IPS-18c (cell line): ENCODE data around the gene STXBP6.
"Not testable (repeated sequence)": the region's sequence is repeated elsewhere in the genome, so short reads cannot be mapped to it uniquely, and the experiment has no call there.

Experiments used
- H3K4me3 ChIP-seq: 2 replicates; pipeline ENCODE4 v1.7.0; 2013; ENCODE audit warnings: low read depth, mild to moderate bottlenecking, low read length, moderate library complexity; ENCODE audit not compliant: insufficient read depth
- H3K9me3 ChIP-seq: one replicate; pipeline ENCODE4 v1.6.1; 2013; ENCODE audit warnings: mild to moderate bottlenecking, low read length, moderate library complexity; ENCODE audit not compliant: control insufficient read depth, insufficient read depth

Gene STXBP6

DNA sequence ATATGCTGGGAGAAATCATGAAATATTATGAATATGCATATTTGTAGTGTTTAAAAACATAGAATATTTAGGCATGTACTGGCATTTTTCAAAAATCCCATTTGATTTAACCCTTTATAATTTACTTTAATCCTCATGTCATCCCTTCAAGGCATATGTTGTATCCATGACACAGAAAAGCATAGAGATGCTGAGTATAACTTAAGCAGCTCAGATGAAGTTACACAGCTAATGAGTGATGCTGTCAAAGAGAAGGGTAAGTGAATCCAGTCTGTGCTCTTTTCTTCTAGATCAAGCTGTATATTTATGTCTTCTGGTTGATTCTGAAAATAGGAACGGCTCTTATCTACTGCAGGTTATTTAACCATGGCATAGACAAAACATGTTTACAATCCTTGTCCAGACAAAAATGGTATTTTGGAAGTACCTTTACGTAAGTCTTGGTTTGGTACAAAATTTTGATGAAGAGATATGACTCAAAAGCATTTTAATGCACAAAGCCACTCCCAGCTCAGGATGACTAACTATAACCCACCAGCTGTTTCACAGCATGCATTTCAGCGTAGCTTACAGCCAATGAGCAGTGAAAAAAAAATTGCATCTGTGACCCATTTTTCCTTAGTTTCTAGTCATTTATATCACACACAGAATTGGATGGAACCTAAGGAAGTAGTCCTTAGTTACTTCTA is 201.7 kb downstream of the STXBP6 start:
- no peak overlapping the region for H3K4me3 ChIP-seq

DNA sequence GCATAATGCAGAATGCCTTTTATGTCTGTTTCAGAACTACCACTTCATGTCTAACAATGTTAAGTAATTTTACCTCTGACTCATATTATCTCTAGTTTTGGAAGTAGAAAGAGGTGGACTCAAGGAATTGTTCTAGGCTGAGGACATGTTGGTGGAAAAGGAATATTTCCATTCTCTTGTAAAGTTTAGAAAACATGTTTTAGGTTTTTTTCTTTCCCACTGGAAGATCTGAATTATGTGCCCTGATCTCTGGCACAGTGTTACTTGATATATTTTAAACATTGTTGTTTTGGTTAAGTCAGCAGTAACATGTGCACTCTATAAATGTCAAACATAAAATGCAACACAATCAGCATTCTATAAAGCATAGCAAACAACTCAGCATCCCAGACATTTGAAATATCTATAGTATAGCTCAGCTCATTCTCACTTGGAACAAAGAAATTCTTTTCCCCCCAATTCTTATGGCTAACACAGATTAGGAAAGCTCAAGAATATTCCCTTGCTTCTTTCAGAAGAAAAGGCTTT is 202.3 kb downstream of the STXBP6 start:
- H3K4me3 ChIP-seq: no peak overlapping the region
- no peaks in the 10 kb centered on the region for H3K9me3 ChIP-seq

More for the DNA sequence above, 201.7 kb downstream of the STXBP6 start:
- H3K9me3 ChIP-seq: no peaks in the 10 kb centered on the region

DNA sequence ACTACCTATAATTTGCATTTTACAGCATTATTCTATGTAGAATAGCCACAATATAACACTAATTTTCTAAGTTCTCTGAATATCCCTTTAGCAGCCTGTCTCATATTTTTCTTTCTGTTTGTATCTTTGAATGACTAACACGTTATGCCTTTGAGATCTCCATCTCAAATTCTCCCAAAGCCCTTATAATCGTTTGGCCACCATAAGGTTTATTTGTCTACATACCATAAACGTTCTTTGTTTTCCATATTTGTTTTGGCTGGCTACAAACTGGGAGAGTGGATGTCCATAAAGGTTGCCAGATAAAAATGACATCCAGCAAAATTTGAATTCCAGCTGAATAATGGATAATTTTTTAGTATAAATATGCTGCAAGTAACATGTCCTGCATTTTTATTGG is 203.7 kb downstream of the STXBP6 start:
- Histone ChIP-seq H3K4me3 (no peak overlapping the region), H3K9me3 (no peaks in the 10 kb centered on the region)

GRCh38 chr14:24845851-24846250 is 204.1 kb downstream of the STXBP6 start:
- no peak overlapping the region for H3K4me3 ChIP-seq
- no peaks in the 10 kb centered on the region for H3K9me3 ChIP-seq

- Histone ChIP-seq H3K9me3 (no peaks in the 10 kb centered on the region), H3K4me3 (no peak overlapping the region)
Observed at GRCh38 chr14:24844011-24844410, 205.9 kb downstream of the STXBP6 start.

GRCh38 chr14:24843494-24843893 is 206.5 kb downstream of the STXBP6 start:
- no peaks in the 10 kb centered on the region for H3K9me3 ChIP-seq
- H3K4me3 ChIP-seq: no peak overlapping the region

GRCh38 chr14:24840204-24840893 is 209.6 kb downstream of the STXBP6 start:
- Histone ChIP-seq H3K9me3 (no peaks in the 10 kb centered on the region), H3K4me3 (no peak overlapping the region)

- H3K9me3 ChIP-seq: no peaks in the 10 kb centered on the region
- H3K4me3 ChIP-seq: no peak overlapping the region
Observed at GRCh38 chr14:24839617-24840203, 210.2 kb downstream of the STXBP6 start.

GRCh38 chr14:24838945-24839616 is 210.9 kb downstream of the STXBP6 start:
- Histone ChIP-seq H3K4me3 (no peak overlapping the region), H3K9me3 (no peaks in the 10 kb centered on the region)

DNA sequence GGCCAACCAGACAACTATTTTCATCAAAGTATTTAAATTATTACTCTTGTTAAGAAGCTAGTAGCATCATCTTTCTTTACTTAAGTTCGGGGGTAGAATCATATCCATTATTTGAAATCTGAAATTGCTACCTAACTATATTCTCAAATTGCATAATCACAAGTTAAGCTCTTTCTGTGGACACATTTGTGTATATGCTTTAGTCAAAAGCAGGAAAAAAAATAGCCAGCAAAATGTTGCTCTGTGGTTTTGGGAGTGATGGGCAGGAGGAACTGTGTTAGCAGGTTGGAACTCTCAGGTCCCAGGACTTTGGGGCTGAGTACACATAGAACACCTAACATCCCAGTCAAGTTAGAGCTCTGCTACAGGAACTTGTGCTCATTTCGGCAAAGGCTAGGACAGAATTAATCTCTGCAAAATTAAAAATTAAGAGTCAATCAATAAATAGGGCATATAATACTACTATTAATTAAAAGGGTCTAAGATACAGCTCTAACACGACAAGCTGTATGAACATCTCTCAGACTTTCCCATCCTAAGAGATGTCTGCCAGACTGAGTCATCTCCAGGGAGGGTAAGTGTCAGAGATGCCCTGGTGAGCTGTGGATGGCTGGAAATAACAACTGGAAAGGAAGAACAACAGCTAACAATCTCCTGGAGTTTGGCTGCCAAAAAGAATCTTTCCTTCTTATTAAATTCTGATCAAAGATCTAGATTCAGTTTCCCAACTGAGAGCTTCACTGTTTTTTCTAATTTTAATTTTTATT is 212.5 kb downstream of the STXBP6 start:
- Histone ChIP-seq H3K4me3 (no peak overlapping the region), H3K9me3 (no peaks in the 10 kb centered on the region)

- not testable (repeated sequence) for H3K9me3 ChIP-seq, H3K4me3 ChIP-seq
Observed at GRCh38 chr14:24836324-24836723, 213.6 kb downstream of the STXBP6 start.

GRCh38 chr14:24834956-24835355 is 215.0 kb downstream of the STXBP6 start:
- H3K4me3 ChIP-seq: no peak overlapping the region
- H3K9me3 ChIP-seq: no peaks in the 10 kb centered on the region

- no peaks in the 10 kb centered on the region for H3K9me3 ChIP-seq
- no peak overlapping the region for H3K4me3 ChIP-seq
Observed at GRCh38 chr14:24833385-24833784, 216.6 kb downstream of the STXBP6 start.

DNA sequence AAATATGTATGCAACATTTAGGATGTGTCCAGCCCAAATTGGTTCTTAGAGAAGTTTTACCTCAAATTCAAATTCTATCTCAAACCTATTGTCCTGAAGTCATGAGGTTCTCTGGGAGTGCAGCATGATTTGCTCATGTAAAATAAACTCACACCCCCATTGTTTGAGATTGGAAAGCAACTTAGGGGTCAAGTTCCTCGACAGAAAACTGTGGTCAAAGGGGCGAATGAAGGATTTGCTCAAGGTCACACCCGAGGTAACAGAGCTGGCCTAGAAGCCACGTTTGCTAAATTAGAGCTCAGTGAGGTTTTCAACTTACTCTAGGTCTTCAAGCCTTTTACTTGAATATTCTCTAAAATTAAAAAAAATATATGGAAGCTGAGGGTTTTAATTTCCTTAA is 218.3 kb downstream of the STXBP6 start:
- H3K4me3 ChIP-seq: no peak overlapping the region
- no peaks in the 10 kb centered on the region for H3K9me3 ChIP-seq

DNA sequence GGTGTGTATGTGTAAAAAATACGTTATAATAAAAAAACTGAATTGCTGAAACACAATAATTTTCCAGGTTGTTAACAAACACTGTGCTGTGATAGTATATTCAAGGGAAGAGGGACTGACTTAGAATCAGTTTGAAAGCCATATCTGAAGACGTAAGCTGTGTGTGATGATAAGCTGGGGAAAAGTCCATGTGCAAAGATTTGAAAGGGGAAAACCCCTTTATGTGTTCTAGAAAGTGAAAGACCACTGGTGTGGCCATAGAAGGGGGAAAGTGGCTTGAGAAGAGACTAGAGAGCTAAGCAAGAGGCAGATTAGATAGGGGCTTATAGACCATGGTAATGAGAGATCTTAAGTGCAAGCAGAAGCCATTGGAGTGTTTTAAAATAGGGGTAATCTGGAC is 220.1 kb downstream of the STXBP6 start:
- no peak overlapping the region for H3K4me3 ChIP-seq
- no peaks in the 10 kb centered on the region for H3K9me3 ChIP-seq

DNA sequence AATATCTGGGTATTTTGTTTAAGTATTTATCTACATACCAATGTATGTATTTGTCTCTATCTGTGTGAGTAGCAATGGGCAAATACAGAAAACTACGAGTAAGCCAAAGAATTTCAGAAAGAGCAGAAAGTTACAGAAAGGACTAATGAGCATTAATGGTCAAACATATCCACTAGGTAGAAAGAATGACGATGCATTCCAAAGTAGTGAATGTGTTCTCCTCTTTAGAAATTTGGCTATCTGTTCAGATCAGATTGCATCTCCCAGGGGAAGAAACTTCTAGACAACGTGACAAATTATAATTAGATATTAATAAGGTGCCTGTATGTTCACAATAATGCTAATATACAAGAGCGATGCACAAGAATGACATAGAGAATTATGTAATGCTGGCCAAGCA is 221.5 kb downstream of the STXBP6 start:
- Histone ChIP-seq H3K9me3 (no peaks in the 10 kb centered on the region), H3K4me3 (no peak overlapping the region)

DNA sequence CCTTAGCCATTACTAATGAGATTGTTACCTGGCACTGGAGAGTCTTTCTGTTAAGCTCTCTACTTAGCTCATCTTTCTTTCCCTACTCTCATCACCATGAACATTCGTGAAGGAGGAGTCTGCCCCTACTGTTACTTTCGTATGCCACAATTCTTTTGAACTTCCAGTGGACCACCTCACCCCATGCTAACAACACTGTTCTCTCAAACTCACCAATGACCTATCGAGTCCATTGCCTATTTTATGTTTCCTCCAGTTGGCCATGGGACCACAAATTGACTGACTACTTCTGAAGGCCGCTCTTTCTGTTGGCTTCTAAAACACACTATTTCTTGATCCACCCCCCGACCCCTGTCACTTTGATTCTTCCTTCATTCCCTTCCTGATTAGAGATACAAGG is 223.6 kb downstream of the STXBP6 start:
- Histone ChIP-seq H3K4me3 (no peak overlapping the region), H3K9me3 (no peaks in the 10 kb centered on the region)
